Measurements from ENCODE around the gene CEPT1. TPM values are rescaled to one million over a fixed set of nuclear protein-coding genes. Genes with fewer than 3 reads are reported as not detected.

The CEPT1 gene
- total and polyA plus RNA-seq, 9 of the 15 experiments (the other 6 are each of a cell fraction or from before 2014, with no cell fraction given): 24.4 to 72.6 (median 42.4) TPM

- TF ChIP-seq USF1 (CRISPR knock-in tag; IDR thresholded peaks at IDR 0.05) (no peak), ZNF398 (CRISPR knock-in tag; IDR thresholded peaks at IDR 0.05) (no peak), PHTF2 (CRISPR knock-in tag; IDR thresholded peaks at IDR 0.05) (no peak), CTBP1 (IDR thresholded peaks at IDR 0.05; ENCODE audit: borderline replicate concordance) (peak; percentile 80; the same call in 1 of the 2 replicates), HOXB6 (CRISPR knock-in tag; IDR thresholded peaks at IDR 0.05; ENCODE audit: borderline replicate concordance) (no peak), NFRKB (IDR thresholded peaks at IDR 0.05; ENCODE audit: low read depth) (no peak; the same call in 1 of the 2 replicates), HLTF (IDR thresholded peaks at IDR 0.05) (no peak), ATF2 (CRISPR knock-in tag; IDR thresholded peaks at IDR 0.05) (no peak), FOXM1 (IDR thresholded peaks at IDR 0.05; ENCODE audit: low read depth) (0 out of 2 replicates have a peak, but pooled peaks have one; percentile 14), FOXM1 (CRISPR knock-in tag; IDR thresholded peaks at IDR 0.05; ENCODE audit: low read depth) (no peak), NELFE (IDR thresholded peaks at IDR 0.05; ENCODE audit: insufficient read depth, insufficient read length) (no peak), NFIC (IDR thresholded peaks at IDR 0.05) (peak; percentile 98), HBP1 (CRISPR knock-in tag; IDR thresholded peaks at IDR 0.05) (no peak), NONO (IDR thresholded peaks at IDR 0.05; ENCODE audit: low read depth in 2 of 2, low read length in 1 of 2) (peak in 1 of 2 experiments; percentile 41; a peak in 1 of 4 replicates), NCOA4 (IDR thresholded peaks at IDR 0.05; ENCODE audit: partially characterized antibody) (no peak), TBP (optimal IDR thresholded peaks at IDR 0.05; ENCODE audit: low read depth, low read length) (no peak), ZBTB17 (CRISPR knock-in tag; IDR thresholded peaks at IDR 0.05) (no peak), CGGBP1 (CRISPR knock-in tag; IDR thresholded peaks at IDR 0.05) (no peak), MBD1 (CRISPR knock-in tag; IDR thresholded peaks at IDR 0.05) (no peak), KAT2B (IDR thresholded peaks at IDR 0.05; ENCODE audit: low read depth, low read length) (no peak), CBX8 (IDR thresholded peaks at IDR 0.05; ENCODE audit: borderline replicate concordance, extremely low read depth, low read depth, low read length, poor library complexity, severe bottlenecking) (no peak)
Measured at GRCh38 chr1:111101854-111102642, 38.0 kb upstream of the CEPT1 start (continued).

Data from K562 (cell line).